Activated naive CD8-positive, alpha-beta T cell (primary cell): Measurements from ENCODE around the gene GFOD2.
A peak's percentile ranks its signal among the peaks of the same experiment; 100 is the strongest.

Experiments
- H3K27ac Mint-ChIP-seq: one replicate; pipeline ENCODE4 v1.8.0; 2021; ENCODE audit warnings: mixed read lengths
- H3K27me3 Mint-ChIP-seq: one replicate; pipeline ENCODE4 v1.8.0; 2021; ENCODE audit warnings: mixed read lengths
- H3K36me3 Mint-ChIP-seq: one replicate; pipeline ENCODE4 v1.8.0; 2021; ENCODE audit warnings: mixed read lengths
- H3K4me1 Mint-ChIP-seq: one replicate; pipeline ENCODE4 v1.8.0; 2021; ENCODE audit warnings: low read depth, mixed read lengths
- H3K4me3 Mint-ChIP-seq: one replicate; pipeline ENCODE4 v1.8.0; 2021; ENCODE audit warnings: mild to moderate bottlenecking, mixed read lengths
- H3K9me3 Mint-ChIP-seq: one replicate; pipeline ENCODE4 v1.8.0; 2021; ENCODE audit warnings: low read depth, mixed read lengths

GFOD2 gene

DNA sequence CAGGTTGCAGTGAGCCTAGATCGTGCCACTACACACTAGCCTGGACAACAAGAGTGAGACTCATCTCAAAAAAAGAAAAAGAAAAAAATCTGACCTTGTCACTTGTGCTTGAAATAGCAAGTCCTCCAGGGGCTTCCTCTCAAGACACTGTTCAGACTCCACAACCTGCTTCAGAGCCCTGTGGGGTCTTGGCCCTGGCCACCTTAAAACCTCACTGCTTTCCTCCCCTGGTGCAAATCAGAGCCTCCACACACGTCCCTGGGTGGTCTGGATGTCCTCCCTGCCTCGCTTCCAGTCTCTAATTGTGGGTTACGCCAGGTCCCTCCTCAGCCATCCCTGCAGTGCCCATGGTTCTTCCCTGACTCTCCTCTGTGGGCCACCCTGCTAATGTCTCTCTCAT is 63.8 kb downstream of the GFOD2 start:
- Mint-ChIP-seq H3K4me3 (no peak overlapping the region), H3K9me3 (no peaks in the 10 kb centered on the region), H3K4me1 (peaks cover 15% of the 10 kb centered on the region), H3K36me3 (peaks cover 2% of the 10 kb centered on the region), H3K27ac (peak overlapping the region; percentile 46), H3K27me3 (no peaks in the 10 kb centered on the region)

DNA sequence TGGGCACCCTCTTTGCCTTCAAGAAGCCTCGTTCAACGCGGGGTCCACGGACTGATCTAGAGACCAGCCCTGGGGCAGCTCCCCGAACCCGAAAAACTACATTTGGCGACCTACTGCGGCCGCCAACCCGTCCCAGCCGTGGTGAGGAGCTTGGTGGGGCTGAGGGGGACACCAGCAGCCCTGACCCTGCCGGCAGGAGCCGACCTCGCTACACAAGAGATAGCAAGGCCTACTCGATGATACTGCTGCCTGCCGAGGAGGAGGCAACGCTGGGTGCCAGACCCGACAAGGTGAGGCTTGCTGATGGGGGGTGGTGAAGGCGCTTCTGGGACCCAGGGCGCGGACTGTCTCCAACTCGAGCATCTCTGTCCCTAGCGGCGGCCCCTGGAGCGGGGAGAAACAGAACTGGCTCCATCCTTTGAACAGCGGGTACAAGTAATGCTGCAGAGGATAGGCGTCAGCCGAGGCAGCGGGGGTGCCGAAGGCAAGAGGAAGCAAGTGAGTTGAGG is 64.7 kb downstream of the GFOD2 start:
- peaks cover 14% of the 10 kb centered on the region for H3K4me1 Mint-ChIP-seq
- peaks cover 2% of the 10 kb centered on the region for H3K36me3 Mint-ChIP-seq
- no peak overlapping the region for H3K4me3 Mint-ChIP-seq
- no peaks in the 10 kb centered on the region for H3K27me3 Mint-ChIP-seq
- H3K9me3 Mint-ChIP-seq, result no peaks in the 10 kb centered on the region
- H3K27ac Mint-ChIP-seq, result no peak overlapping the region

DNA sequence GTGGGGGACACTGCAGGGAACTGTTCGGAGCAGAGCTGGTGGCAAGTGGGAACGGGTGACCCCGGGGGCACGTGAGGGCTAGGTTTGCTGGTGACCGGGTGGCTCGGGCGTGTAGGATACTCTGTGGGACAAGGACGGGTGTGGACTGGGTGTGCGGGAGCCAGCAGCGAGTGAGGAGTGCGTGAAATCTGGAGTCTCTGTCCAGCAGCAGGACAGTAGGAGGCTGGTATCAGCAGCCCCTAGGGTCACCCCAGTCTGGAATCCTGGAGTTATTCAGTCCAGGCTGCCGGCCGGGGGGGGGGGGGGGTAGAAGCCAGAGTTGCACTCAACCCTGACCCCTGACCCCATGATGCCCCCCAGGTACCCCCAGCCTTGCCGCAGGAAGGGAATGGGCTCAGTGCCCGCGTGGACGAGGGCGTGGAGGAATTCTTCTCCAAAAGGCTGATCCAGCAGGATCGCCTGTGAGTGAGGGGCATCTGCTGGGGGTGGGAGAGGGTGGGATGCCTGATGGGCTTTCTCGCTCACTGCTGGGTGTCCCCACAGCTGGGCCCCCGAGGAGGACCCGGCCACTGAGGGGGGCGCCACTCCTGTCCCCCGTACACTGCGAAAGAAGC is 65.2 kb downstream of the GFOD2 start:
- no peaks in the 10 kb centered on the region for H3K27me3 Mint-ChIP-seq
- no peaks in the 10 kb centered on the region for H3K9me3 Mint-ChIP-seq
- H3K36me3 Mint-ChIP-seq, result peaks cover 2% of the 10 kb centered on the region
- no peak overlapping the region for H3K4me3 Mint-ChIP-seq
- H3K4me1 Mint-ChIP-seq, result peaks cover 10% of the 10 kb centered on the region
- no peak overlapping the region for H3K27ac Mint-ChIP-seq

DNA sequence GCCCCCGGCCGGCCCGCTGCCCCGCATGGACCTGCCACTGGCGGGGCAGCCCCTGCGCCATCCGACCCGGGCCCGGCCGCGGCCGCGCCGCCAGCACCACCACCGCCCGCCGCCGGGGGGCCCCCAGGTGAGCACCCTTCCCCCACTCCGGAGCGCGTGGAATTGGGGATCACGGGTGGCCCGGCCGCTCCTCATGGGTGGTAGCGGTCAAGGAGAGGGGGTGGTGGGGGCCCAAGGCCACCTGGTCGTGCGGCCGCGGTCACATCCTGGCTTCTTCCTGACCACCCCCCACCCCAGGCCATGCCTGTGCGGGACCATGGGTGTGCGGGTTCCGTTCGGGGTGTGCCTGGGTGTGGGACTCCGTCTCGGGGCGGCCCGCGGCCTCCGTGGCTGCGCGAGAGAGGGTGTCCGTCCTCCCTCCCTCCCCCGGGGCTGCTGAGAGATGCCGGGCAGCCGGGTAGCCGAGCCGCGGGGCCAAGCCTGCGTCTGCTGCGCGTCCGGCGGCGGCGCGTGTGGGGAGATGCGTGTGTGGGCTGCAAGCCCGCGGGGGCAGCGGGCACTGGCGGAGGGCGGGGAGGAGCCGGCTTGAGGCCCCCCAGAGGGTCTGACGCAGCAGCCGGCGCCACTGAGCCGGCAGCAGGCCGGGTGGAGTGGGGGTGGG is 65.9 kb downstream of the GFOD2 start:
- Mint-ChIP-seq H3K4me3 (no peak overlapping the region), H3K4me1 (peaks cover 6% of the 10 kb centered on the region), H3K36me3 (peaks cover 2% of the 10 kb centered on the region), H3K27me3 (no peaks in the 10 kb centered on the region), H3K27ac (no peak overlapping the region), H3K9me3 (no peaks in the 10 kb centered on the region)

DNA sequence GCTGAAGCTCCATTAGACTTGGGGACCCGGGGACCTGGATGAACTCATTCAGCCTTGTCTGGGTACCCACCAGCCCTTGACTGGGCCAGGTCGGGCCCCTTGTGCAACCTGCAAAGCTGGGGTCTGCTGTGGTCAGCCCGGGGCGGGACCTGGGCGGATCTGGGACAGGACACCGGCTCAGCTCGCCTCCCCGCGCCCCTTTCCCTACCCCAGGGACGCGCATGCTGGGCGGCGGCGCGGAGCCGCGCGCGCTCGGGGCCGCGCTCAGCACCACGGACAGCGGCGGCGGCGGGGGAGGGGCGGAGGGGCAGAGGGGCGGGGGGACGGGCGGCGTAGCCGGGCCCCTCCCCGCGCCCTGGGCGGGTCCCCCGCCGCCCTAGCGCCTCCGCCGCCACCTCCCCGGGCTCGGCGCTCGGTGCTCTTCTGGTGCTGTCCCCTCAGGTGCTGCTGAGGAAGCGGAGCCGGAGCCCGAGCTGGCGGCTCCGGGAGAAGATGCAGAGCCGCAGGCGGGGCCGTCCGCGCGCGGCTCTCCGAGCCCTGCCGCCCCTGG is 66.5 kb downstream of the GFOD2 start:
- H3K4me1 Mint-ChIP-seq, result peaks cover 6% of the 10 kb centered on the region
- H3K9me3 Mint-ChIP-seq, result no peaks in the 10 kb centered on the region
- peaks cover 2% of the 10 kb centered on the region for H3K36me3 Mint-ChIP-seq
- no peak overlapping the region for H3K4me3 Mint-ChIP-seq
- H3K27ac Mint-ChIP-seq, result no peak overlapping the region
- no peaks in the 10 kb centered on the region for H3K27me3 Mint-ChIP-seq

DNA sequence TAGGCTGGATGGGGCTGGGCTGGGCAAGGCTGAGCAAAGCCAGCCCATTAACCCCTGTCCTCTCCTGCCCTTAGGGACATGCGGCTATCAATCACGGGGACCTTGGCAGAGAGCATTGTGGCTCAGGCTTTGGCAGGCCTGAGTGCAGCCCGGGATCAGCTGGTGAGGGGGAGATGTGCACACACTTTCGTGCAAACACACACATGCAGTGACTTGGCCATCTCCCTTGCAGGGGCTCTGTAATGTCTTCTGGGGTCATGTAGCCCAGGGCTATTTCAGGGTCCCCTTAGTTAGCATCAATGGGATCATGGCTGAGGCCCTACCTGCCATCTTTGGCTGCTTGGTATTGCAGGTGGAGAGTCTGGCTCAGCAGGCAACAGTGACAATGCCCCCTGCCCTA is 67.3 kb downstream of the GFOD2 start:
- Mint-ChIP-seq H3K4me3 (no peak overlapping the region), H3K9me3 (no peaks in the 10 kb centered on the region), H3K36me3 (peaks cover 2% of the 10 kb centered on the region), H3K27me3 (no peaks in the 10 kb centered on the region), H3K27ac (peak overlapping the region; percentile 28), H3K4me1 (peaks cover 6% of the 10 kb centered on the region)

DNA sequence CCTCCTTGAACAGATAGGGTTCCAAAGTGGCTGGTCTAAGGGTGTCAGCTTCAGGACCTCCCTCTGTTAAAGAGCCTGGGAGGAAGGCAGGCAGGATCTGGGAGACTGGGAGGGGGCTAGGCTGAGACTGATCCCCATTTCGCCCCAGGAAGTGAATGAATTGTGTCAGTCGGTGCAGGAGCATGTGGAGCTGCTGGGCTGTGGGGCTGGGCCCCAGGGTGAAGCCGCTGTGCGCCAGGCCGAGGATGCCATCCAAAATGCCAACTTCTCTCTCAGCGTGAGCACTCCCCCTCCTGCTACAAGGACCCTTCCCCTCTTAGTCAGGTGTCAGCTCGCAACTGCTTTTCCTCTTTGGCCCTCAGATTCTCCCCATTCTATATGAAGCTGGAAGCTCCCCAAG is 68.1 kb downstream of the GFOD2 start:
- Mint-ChIP-seq H3K36me3 (peaks cover 2% of the 10 kb centered on the region), H3K27me3 (no peaks in the 10 kb centered on the region), H3K4me1 (peaks cover 9% of the 10 kb centered on the region), H3K9me3 (no peaks in the 10 kb centered on the region), H3K4me3 (no peak overlapping the region), H3K27ac (no peak overlapping the region)

DNA sequence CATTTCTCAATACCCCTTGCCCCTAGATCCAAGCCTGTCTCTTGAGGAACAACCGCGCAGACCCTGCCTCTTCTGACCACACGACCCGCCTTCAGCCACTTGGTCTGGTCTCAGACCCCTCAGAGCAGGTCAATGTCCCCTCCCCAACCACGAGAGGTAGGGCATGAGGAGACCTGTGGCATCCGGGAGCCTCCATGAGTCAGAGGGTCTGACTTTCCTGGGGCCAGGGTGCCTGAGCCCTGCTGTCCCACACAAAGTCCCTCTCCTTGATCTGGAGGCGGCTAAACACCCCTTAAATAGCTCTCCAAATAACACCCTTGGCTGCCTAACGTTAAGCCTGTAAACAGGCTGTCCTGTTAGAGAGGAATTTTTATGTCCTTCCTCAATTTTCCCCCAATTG is 69.1 kb downstream of the GFOD2 start:
- Mint-ChIP-seq H3K27me3 (no peaks in the 10 kb centered on the region), H3K4me1 (peaks cover 5% of the 10 kb centered on the region), H3K36me3 (peaks cover 2% of the 10 kb centered on the region), H3K9me3 (no peaks in the 10 kb centered on the region), H3K4me3 (no peak overlapping the region), H3K27ac (peak overlapping the region; percentile 36)

DNA sequence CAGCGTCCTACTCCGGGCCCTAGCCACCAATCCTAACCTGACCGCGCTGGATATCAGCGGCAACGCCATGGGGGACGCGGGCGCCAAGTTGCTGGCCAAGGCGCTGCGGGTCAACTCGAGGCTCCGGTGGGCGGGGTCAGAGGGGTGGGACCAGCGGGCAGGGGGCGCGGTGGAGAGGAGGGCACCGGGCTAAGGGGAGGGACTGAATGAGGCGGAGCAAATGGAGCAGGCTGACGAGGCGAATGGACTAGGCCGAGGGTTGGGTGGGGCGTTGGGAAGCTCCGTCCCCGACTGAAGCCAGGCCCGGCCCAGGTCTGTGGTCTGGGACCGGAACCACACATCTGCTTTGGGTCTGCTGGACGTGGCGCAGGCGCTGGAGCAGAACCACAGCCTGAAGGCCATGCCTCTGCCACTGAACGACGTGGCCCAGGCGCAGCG is 69.6 kb downstream of the GFOD2 start:
- H3K36me3 Mint-ChIP-seq, result peaks cover 2% of the 10 kb centered on the region
- H3K9me3 Mint-ChIP-seq, result no peaks in the 10 kb centered on the region
- H3K27ac Mint-ChIP-seq, result no peak overlapping the region
- H3K4me1 Mint-ChIP-seq, result peaks cover 6% of the 10 kb centered on the region
- no peak overlapping the region for H3K4me3 Mint-ChIP-seq
- H3K27me3 Mint-ChIP-seq, result no peaks in the 10 kb centered on the region

DNA sequence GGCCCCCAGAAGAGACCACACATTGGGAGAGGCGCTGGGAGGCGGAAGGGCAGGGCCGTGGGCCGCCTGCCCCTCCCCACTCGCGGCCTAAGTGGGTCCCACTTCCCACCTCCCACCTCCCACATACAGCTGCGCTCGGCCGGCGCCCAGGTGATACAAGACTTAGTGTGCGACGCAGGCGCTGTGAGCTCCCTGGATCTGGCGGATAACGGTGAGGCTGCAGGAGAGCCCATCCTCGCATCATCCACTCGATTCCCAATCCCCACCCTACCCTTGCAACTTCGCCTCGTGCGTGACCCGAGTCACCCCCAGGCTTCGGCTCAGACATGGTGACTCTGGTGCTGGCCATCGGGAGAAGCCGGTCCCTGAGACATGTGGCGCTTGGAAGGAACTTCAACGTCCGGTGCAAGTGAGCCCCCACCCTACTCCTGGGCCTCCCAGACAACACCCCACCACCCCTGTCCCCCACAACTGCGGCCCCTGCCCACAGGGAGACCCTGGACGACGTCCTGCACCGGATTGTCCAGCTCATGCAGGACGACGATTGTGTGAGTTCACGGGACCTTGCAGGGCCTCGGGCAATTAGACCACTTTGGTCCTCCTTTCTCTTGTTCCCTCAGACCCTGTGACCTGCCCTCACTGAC is 70.2 kb downstream of the GFOD2 start:
- Mint-ChIP-seq H3K27me3 (no peaks in the 10 kb centered on the region), H3K27ac (no peak overlapping the region), H3K4me3 (no peak overlapping the region), H3K4me1 (peaks cover 8% of the 10 kb centered on the region), H3K36me3 (peaks cover 2% of the 10 kb centered on the region), H3K9me3 (no peaks in the 10 kb centered on the region)

DNA sequence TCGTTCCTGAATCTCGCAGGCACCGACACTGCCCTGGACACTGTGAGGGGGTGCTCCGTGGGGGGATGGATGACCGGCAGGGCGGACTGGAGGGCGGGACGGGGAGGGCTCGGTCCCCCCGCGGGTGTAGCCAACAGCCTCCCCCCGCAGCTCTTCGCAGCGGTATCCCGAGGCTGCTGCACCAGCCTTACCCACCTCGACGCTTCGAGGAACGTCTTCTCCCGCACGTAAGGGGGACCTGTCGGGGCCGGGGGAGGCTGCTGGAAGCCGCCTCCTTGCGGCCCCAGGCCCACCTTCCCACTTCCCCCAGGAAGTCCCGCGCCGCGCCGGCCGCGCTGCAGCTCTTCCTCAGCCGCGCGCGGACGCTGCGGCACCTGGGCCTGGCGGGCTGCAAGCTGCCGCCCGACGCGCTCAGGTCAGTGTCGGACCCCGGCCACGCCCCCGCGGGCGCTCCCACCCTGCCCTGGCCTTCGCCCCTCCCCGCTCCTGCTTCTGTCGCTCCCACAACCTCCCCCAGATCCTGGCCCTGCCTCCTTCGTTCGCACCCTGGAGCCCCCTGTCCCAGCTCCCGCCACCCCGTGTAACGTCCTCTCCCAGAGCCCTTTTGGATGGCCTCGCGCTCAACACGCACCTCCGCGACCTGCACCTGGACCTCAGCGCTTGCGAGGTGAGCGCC is 70.9 kb downstream of the GFOD2 start:
- Mint-ChIP-seq H3K9me3 (no peaks in the 10 kb centered on the region), H3K4me3 (no peak overlapping the region), H3K4me1 (peaks cover 8% of the 10 kb centered on the region), H3K36me3 (peaks cover 2% of the 10 kb centered on the region), H3K27me3 (no peaks in the 10 kb centered on the region), H3K27ac (no peak overlapping the region)

DNA sequence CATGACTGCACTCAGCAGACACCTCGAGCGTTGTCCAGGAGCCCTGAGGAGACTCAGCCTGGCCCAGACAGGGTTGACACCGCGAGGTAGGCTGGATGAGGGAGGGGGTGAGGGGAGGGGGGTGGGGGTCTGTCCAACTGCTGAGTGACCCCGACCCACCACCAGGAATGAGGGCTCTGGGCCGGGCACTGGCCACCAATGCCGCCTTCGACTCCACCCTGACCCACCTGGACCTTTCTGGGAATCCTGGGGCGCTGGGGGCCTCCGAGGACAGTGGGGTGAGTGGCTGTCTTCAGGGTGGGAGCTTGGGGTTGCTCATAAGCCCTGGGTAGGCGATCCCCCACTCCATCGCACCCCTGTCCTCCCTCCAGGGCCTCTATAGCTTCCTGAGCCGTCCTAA is 71.4 kb downstream of the GFOD2 start:
- Mint-ChIP-seq H3K4me3 (no peak overlapping the region), H3K27me3 (no peaks in the 10 kb centered on the region), H3K36me3 (peaks cover 2% of the 10 kb centered on the region), H3K4me1 (peaks cover 8% of the 10 kb centered on the region), H3K9me3 (no peaks in the 10 kb centered on the region), H3K27ac (no peak overlapping the region)

DNA sequence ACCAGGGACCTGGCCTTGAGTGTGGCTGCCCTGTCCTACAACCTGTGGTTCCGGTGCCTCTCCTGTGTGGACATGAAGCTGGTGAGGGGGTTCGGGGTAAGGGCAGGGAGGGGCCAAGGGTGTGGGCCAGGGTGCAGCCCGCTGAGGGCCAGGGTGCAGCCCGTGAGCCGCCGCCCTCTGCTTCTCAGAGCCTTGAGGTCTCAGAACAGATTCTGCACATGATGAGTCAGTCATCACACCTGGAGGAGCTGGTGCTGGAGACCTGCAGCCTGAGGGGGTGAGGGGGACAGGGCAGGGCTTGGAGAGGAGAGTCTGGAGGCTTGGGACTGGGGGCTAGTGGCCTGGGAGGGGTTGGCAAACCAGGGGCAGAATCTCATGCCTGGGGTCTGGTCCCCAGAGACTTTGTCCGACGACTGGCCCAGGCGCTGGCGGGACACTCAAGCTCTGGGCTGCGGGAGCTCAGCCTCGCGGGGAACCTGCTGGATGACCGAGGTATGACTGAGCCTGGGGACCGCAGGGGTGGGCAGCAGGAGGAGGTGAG is 71.9 kb downstream of the GFOD2 start:
- no peak overlapping the region for H3K27ac Mint-ChIP-seq
- H3K4me3 Mint-ChIP-seq, result peak overlapping the region; percentile 40
- no peaks in the 10 kb centered on the region for H3K27me3 Mint-ChIP-seq
- H3K4me1 Mint-ChIP-seq, result peaks cover 8% of the 10 kb centered on the region
- H3K9me3 Mint-ChIP-seq, result no peaks in the 10 kb centered on the region
- peaks cover 2% of the 10 kb centered on the region for H3K36me3 Mint-ChIP-seq

DNA sequence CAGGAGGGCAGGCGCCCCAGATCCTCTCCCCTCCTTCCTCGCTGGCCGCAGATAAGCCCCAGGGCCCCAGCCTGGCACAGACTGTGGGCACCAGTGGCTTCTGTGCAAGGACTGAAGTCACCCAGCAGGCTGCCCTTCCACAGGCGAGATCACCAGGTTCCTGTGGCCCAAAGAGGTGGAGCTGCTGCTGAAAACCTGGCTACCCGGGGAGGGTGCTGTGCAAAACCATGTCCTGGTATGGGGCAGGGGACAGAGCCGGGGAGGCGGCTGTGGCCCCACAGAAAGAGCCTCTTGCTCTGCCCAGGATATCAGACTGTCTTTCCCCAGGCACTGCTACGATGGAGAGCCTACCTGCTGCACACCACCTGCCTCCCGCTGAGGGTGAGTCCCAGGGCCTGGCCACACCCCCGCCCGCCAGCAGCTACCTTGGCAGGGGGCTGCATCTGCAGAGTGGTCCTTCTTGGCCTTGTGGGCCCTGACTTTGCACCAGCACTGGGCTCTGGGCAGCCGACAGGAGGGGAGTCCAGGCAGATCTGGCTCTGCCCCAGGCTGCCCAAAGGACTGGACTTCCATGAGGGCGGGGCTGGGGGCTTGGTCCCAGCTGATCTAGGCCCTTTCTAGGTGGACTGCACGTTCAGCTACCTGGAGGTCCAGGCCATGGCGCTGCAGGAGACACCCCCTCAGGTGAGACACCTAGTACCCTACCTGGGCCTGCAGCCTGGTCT is 73.6 kb downstream of the GFOD2 start:
- H3K4me3 Mint-ChIP-seq, result peak overlapping the region; percentile 86
- H3K27me3 Mint-ChIP-seq, result no peaks in the 10 kb centered on the region
- no peaks in the 10 kb centered on the region for H3K36me3 Mint-ChIP-seq
- H3K4me1 Mint-ChIP-seq, result peaks cover 6% of the 10 kb centered on the region
- no peaks in the 10 kb centered on the region for H3K9me3 Mint-ChIP-seq
- peak overlapping the region; percentile 80 for H3K27ac Mint-ChIP-seq
